HFF-Myc (cell line): ENCODE measurements around the gene GATAD2A.

Experiments
- DNase-seq: peaks from one replicate; pipeline ENCODE4 v3.0.0-alpha.2; 2011; ENCODE audit warnings: low read depth; ENCODE audit errors: extremely low read depth
- H3K4me3 ChIP-seq: replicated peaks from 2 replicates; pipeline ENCODE4 v1.5.1; 2011; ENCODE audit warnings: low read depth, mild to moderate bottlenecking, control low read depth, low read length
- CTCF ChIP-seq: IDR thresholded peaks from 2 replicates; pipeline ENCODE4 v1.5.1; 2012; ENCODE audit warnings: mild to moderate bottlenecking, low read depth, low read length, control low read depth; ENCODE audit errors: missing control alignments

The GATAD2A gene

GRCh38 chr19:19549804-19550464 is 144.5 kb downstream of the GATAD2A start:
- no peak overlapping the region for H3K4me3 ChIP-seq
- no peak for DNase-seq
- no peak for TF ChIP-seq CTCF

- no peak overlapping the region for H3K4me3 ChIP-seq
- no peak for DNase-seq
- TF ChIP-seq CTCF: no peak
These were observed 145.0 kb downstream of the GATAD2A start for GRCh38 chr19:19550485-19550929.

GRCh38 chr19:19550972-19551852 is 145.7 kb downstream of the GATAD2A start:
- DNase-seq: no peak
- H3K4me3 ChIP-seq: no peak overlapping the region
- no peak for TF ChIP-seq CTCF

- no peak for TF ChIP-seq CTCF
- no peak for DNase-seq
- no peak overlapping the region for H3K4me3 ChIP-seq
These were observed 146.3 kb downstream of the GATAD2A start for GRCh38 chr19:19551853-19552192.

- peak; percentile 68 for TF ChIP-seq CTCF
- H3K4me3 ChIP-seq: no peak overlapping the region
- no peak for DNase-seq
These were observed 147.3 kb downstream of the GATAD2A start for GRCh38 chr19:19552798-19553197.

- H3K4me3 ChIP-seq: no peak overlapping the region
- no peak for TF ChIP-seq CTCF
- DNase-seq: no peak
These were observed 148.2 kb downstream of the GATAD2A start for GRCh38 chr19:19553670-19554069.
